Suprapubic skin (tissue), 4 donors: ENCODE measurements around the gene RCAN2. TPM values are rescaled to one million over a fixed set of nuclear protein-coding genes. Genes with fewer than 3 reads are reported as not detected.

Experiments used
- DNase-seq, 2 donors: peaks; one replicate each; pipeline ENCODE4 v3.0.0-alpha.2; 2019; ENCODE audit warnings: low spot score in 2 of 2
- H3K27ac ChIP-seq: fragments of 200-600 bp; sonication (generic); one replicate; pipeline ENCODE4 v1.5.1; 2019
- H3K27me3 ChIP-seq: fragments of 200-600 bp; sonication (generic); one replicate; pipeline ENCODE4 v1.5.1; 2019
- H3K36me3 ChIP-seq: fragments of 200-600 bp; sonication (generic); one replicate; pipeline ENCODE4 v1.5.1; 2019
- H3K4me1 ChIP-seq: fragments of 200-600 bp; sonication (generic); one replicate; pipeline ENCODE4 v1.5.1; 2019
- H3K4me3 ChIP-seq: fragments of 200-600 bp; sonication (generic); one replicate; pipeline ENCODE4 v1.5.1; 2019; ENCODE audit warnings: mild to moderate bottlenecking
- H3K9me3 ChIP-seq: fragments of 200-600 bp; sonication (generic); one replicate; pipeline ENCODE4 v1.5.1; 2019
- EP300 ChIP-seq: sonication (generic); formaldehyde crosslinking; IDR thresholded peaks from one replicate; pipeline ENCODE4 v1.6.1; 2017; ENCODE audit warnings: antibody characterized with exemption
- POLR2A ChIP-seq, 2 donors: fragments of 450-650 bp; IDR thresholded peaks; one replicate each; pipeline ENCODE4 v1.6.1; 2017; ENCODE audit warnings: antibody characterized with exemption in 2 of 2, mild to moderate bottlenecking in 2 of 2, moderate library complexity in 2 of 2
- POLR2AphosphoS5 ChIP-seq, 3 donors: sonication (generic); formaldehyde crosslinking; IDR thresholded peaks; one replicate each; pipeline ENCODE4 v1.6.1; 2017; ENCODE audit warnings: antibody characterized with exemption in 3 of 3
- WGBS: methylation state at CpG from one replicate; pipeline ENCODE4 v1.1.5; 2018; 5-methylcytosine and 5-hydroxymethylcytosine counted together
- total RNA-seq, 4 donors: library from RNA; depleted of rRNA; stranded (reverse); fragments of >200 nt; gene quantifications; one replicate each; pipeline ENCODE4 v1.1.0, GENCODE V29; 2016
- TF ChIP-seq, protein P1 (sequence below), 2 donors: fragments of 200-600 bp in 1 of 2; fragments of 450-650 bp in 1 of 2; sonication (generic) in 1 of 2; IDR thresholded peaks; one replicate each; pipeline ENCODE4 v1.5.1; 2016 to 2019; ENCODE audit warnings: antibody characterized with exemption in 2 of 2, mild to moderate bottlenecking in 1 of 2, moderate library complexity in 1 of 2

The RCAN2 gene
- total RNA-seq, 4 donors from 2014 or later = 6.7 to 15.3 (median 13.8) TPM

DNA sequence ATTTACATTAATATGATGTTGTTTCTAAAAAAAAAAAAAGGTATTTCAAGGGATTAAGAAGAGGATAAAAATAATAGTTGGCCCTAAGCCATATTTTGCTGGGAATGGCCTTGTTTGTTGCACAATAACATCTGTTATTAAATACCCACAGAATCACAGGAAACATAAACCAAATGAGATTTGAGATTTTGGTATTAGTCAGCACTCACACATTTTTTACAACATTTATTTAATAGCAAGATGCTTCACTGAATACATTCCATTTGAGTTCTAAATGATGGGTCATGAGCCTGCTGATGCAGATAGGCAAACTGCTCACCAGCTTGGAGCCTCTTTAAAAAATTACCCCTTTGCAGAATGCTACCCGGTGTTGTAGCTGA is 227.6 kb downstream of the RCAN2 start:
- TF ChIP-seq EP300 (no peak), POLR2A (IDR thresholded peaks at IDR 0.05) (no peak), POLR2AphosphoS5 (IDR thresholded peaks at IDR 0.05) (peak in 1 of 3 donors; percentile 13)
- TF ChIP-seq, protein P1, sequence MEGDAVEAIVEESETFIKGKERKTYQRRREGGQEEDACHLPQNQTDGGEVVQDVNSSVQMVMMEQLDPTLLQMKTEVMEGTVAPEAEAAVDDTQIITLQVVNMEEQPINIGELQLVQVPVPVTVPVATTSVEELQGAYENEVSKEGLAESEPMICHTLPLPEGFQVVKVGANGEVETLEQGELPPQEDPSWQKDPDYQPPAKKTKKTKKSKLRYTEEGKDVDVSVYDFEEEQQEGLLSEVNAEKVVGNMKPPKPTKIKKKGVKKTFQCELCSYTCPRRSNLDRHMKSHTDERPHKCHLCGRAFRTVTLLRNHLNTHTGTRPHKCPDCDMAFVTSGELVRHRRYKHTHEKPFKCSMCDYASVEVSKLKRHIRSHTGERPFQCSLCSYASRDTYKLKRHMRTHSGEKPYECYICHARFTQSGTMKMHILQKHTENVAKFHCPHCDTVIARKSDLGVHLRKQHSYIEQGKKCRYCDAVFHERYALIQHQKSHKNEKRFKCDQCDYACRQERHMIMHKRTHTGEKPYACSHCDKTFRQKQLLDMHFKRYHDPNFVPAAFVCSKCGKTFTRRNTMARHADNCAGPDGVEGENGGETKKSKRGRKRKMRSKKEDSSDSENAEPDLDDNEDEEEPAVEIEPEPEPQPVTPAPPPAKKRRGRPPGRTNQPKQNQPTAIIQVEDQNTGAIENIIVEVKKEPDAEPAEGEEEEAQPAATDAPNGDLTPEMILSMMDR (IDR thresholded peaks at IDR 0.05) = no peak
- no peaks in the 10 kb centered on the region for H3K9me3 ChIP-seq
- DNase-seq = no peak
- no peaks in the 10 kb centered on the region for H3K27me3 ChIP-seq
- WGBS = 37% methylated on average over 1 of the region's 1 CpG
- H3K27ac ChIP-seq = peak overlapping the region; percentile 13
- peaks cover 5% of the 10 kb centered on the region for H3K4me1 ChIP-seq
- H3K4me3 ChIP-seq = no peak overlapping the region
- H3K36me3 ChIP-seq = no peaks in the 10 kb centered on the region

GRCh38 chr6:46262928-46263706 is 228.1 kb downstream of the RCAN2 start:
- TF ChIP-seq, protein P1 (IDR thresholded peaks at IDR 0.05) = no peak
- TF ChIP-seq POLR2A (IDR thresholded peaks at IDR 0.05) = no peak
- no peak for TF ChIP-seq EP300
- TF ChIP-seq POLR2AphosphoS5 (IDR thresholded peaks at IDR 0.05) = no peak
- H3K27ac ChIP-seq = no peak overlapping the region
- no peaks in the 10 kb centered on the region for H3K9me3 ChIP-seq
- 66% methylated on average over 2 of the region's 2 CpGs for WGBS
- no peaks in the 10 kb centered on the region for H3K27me3 ChIP-seq
- H3K36me3 ChIP-seq = no peaks in the 10 kb centered on the region
- no peak overlapping the region for H3K4me3 ChIP-seq
- DNase-seq = no peak
- peaks cover 5% of the 10 kb centered on the region for H3K4me1 ChIP-seq

- DNase-seq = no peak
- TF ChIP-seq EP300 = no peak
- TF ChIP-seq, protein P1 (IDR thresholded peaks at IDR 0.05) = no peak
- no peak for TF ChIP-seq POLR2A (IDR thresholded peaks at IDR 0.05)
- TF ChIP-seq POLR2AphosphoS5 (IDR thresholded peaks at IDR 0.05) = no peak
- H3K36me3 ChIP-seq = no peaks in the 10 kb centered on the region
- H3K27me3 ChIP-seq = no peaks in the 10 kb centered on the region
- peaks cover 9% of the 10 kb centered on the region for H3K4me1 ChIP-seq
- no peak overlapping the region for H3K27ac ChIP-seq
- H3K4me3 ChIP-seq = no peak overlapping the region
- H3K9me3 ChIP-seq = no peaks in the 10 kb centered on the region
- WGBS = 85% methylated on average over 2 of the region's 2 CpGs
These were observed 233.0 kb downstream of the RCAN2 start for GRCh38 chr6:46258249-46258648.

DNA sequence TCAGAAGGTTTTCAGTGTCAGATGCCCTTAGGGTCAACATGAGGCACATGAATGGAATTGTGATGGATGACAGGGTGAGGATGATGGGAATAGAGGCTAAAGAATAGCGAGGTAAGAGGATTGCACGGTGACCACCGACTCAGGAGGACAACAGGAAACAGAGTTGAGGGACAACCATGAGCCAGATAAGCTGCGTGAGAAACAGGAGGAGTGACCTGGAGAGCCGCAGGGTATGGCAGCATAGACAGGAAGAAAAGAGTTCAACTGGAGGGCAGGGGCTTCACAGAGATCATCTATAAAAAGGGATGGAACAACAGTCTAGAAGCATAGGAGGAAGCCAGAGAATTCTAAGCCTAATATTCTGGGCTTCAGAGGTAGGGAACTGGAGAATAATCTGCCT is 235.7 kb downstream of the RCAN2 start:
- TF ChIP-seq POLR2AphosphoS5 (IDR thresholded peaks at IDR 0.05) = no peak
- no peak for TF ChIP-seq POLR2A (IDR thresholded peaks at IDR 0.05)
- no peak for TF ChIP-seq EP300
- TF ChIP-seq, protein P1 (IDR thresholded peaks at IDR 0.05) = no peak
- Histone ChIP-seq H3K36me3 (no peaks in the 10 kb centered on the region), H3K4me1 (peaks cover 10% of the 10 kb centered on the region), H3K4me3 (no peak overlapping the region), H3K27me3 (no peaks in the 10 kb centered on the region), H3K9me3 (no peaks in the 10 kb centered on the region), H3K27ac (no peak overlapping the region)
- WGBS = 59% methylated on average over 5 of the region's 5 CpGs
- DNase-seq = no peak

DNA sequence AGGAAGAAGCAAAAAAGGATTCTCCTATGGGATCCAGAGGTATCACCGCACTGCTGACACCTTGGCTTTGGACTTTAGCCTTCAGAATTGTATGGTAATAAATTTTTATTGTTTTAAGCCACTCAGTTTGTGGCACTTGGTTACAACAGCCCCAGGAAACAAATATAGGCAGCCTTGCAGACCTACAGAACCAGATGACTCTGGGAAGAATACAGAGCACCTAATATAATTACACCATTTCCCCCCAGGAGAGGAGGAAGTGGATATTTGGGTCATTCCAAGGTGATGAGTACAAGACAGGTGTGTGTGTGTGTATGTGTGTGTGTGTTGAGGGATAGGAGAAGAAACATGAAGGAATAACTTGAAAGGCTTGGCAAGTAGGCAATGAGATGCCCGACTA is 236.3 kb downstream of the RCAN2 start:
- DNase-seq = no peak
- 84% methylated on average over 2 of the region's 2 CpGs for WGBS
- TF ChIP-seq EP300 (no peak), POLR2AphosphoS5 (IDR thresholded peaks at IDR 0.05) (no peak), POLR2A (IDR thresholded peaks at IDR 0.05) (no peak)
- TF ChIP-seq, protein P1 (IDR thresholded peaks at IDR 0.05) = no peak

More for the DNA sequence above, 236.3 kb downstream of the RCAN2 start:
- no peaks in the 10 kb centered on the region for H3K36me3 ChIP-seq
- H3K9me3 ChIP-seq = no peaks in the 10 kb centered on the region
- H3K4me1 ChIP-seq = peaks cover 10% of the 10 kb centered on the region
- H3K4me3 ChIP-seq = no peak overlapping the region
- no peaks in the 10 kb centered on the region for H3K27me3 ChIP-seq
- H3K27ac ChIP-seq = peak overlapping the region; percentile 64
